ENCODE data around the gene GAB2.
A peak's percentile ranks its signal among the peaks of the same experiment; 100 is the strongest.

The GAB2 gene

DNA sequence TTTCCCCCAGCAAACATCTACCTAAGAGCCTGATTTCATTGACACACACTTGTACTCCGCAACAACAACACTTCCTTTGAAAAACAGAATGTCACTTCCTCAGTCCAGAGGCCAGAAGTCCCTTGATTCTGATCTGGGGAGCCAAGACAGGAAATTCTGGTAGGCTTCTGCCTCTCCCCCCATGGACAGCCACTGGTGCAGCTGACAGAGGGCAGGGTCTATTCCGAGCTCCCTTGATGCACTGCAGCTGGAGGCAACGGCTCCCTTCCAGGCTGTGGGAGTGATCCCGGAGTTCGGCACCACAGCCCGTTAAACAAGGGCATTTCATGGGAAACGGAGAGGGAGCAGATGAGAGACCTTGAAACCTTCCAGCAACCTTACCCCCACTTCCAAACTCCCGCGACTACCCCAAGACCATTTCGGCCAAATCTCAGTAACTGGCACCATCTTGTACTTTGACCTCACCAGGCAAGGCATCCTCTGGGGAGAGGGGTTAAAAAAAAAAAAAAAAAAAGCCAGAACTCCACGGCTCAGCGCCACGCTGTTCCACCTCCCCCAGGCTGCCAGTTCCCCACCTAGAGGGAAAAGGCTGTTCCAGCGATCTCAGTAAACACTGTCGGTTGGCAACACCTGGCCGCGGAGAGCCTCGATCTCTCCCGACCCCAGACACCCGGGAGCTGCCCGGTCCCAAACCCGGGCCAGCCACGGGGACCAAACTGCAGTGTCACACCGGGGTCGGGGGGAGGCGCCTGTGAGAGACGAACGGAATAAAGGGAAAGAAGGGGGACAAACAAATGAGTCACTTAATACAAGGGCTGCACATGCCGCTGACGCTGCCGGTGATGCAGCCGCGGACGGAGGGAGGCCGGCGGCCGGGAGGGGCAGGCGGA, 1.1 kb downstream of the GAB2 start:
- peak; percentile 73 for DNase-seq (ENCODE audit: low read depth)
- H3K4me3 ChIP-seq (ENCODE audit: low read depth, low read length): peak overlapping the region; percentile 68
- TF ChIP-seq, protein P1, sequence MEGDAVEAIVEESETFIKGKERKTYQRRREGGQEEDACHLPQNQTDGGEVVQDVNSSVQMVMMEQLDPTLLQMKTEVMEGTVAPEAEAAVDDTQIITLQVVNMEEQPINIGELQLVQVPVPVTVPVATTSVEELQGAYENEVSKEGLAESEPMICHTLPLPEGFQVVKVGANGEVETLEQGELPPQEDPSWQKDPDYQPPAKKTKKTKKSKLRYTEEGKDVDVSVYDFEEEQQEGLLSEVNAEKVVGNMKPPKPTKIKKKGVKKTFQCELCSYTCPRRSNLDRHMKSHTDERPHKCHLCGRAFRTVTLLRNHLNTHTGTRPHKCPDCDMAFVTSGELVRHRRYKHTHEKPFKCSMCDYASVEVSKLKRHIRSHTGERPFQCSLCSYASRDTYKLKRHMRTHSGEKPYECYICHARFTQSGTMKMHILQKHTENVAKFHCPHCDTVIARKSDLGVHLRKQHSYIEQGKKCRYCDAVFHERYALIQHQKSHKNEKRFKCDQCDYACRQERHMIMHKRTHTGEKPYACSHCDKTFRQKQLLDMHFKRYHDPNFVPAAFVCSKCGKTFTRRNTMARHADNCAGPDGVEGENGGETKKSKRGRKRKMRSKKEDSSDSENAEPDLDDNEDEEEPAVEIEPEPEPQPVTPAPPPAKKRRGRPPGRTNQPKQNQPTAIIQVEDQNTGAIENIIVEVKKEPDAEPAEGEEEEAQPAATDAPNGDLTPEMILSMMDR (conservative IDR thresholded peaks at IDR 0.05; ENCODE audit: low read depth, low read length): peak; percentile 35

DNA sequence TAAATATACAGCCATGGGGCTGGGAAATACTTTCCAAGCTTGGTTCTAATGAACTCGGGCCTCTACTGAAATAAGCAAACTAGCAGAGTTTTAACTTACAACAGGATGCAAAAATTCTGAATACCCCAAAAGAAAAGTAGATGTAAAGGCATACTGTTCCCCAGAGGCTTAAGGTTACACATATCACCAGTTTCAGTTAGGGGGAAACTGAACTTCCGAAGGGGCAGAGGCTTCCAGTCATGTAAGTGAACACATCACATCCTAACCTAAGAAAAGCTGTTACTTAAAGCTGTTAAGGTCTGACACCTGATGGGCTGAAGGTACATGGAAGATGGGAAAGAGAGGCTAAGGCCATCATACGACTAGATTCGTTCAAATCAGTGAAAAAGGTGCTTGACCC, 2.3 kb downstream of the GAB2 start:
- DNase-seq (ENCODE audit: low read depth): no peak
- H3K4me3 ChIP-seq (ENCODE audit: low read depth, low read length): no peak overlapping the region
- TF ChIP-seq, protein P1 (conservative IDR thresholded peaks at IDR 0.05; ENCODE audit: low read depth, low read length): no peak

GRCh38 chr11:78414321-78415051, 3.1 kb downstream of the GAB2 start:
- TF ChIP-seq, protein P1 (conservative IDR thresholded peaks at IDR 0.05; ENCODE audit: low read depth, low read length): peak; percentile 64
- H3K4me3 ChIP-seq (ENCODE audit: low read depth, low read length): no peak overlapping the region
- DNase-seq (ENCODE audit: low read depth): peak; percentile 61

- DNase-seq (ENCODE audit: low read depth): no peak
- TF ChIP-seq, protein P1 (conservative IDR thresholded peaks at IDR 0.05; ENCODE audit: low read depth, low read length): no peak
- no peak overlapping the region for H3K4me3 ChIP-seq (ENCODE audit: low read depth, low read length)
Measured at GRCh38 chr11:78408619-78409018, 9.0 kb downstream of the GAB2 start.

- no peak overlapping the region for H3K4me3 ChIP-seq (ENCODE audit: low read depth, low read length)
- no peak for DNase-seq (ENCODE audit: low read depth)
- TF ChIP-seq, protein P1 (conservative IDR thresholded peaks at IDR 0.05; ENCODE audit: low read depth, low read length): no peak
Measured at GRCh38 chr11:78406568-78407196, 10.9 kb downstream of the GAB2 start.

GRCh38 chr11:78405805-78406204, 11.8 kb downstream of the GAB2 start:
- H3K4me3 ChIP-seq (ENCODE audit: low read depth, low read length): no peak overlapping the region
- TF ChIP-seq, protein P1 (conservative IDR thresholded peaks at IDR 0.05; ENCODE audit: low read depth, low read length): no peak
- DNase-seq (ENCODE audit: low read depth): no peak

Measured in choroid plexus epithelial cell (primary cell).